HepG2 (cell line): ENCODE results near the gene SDR39U1. TPM values are rescaled to one million over a fixed set of nuclear protein-coding genes. Genes with fewer than 3 reads are reported as not detected.
A peak's percentile ranks its signal among the peaks of the same experiment; 100 is the strongest.

Experiments used
- ATAC-seq: fragments of 200-7000 bp; cut with Tn5 transposase; 3 replicates; pipeline ENCODE4 v1.9.1; 2020; ENCODE audit warnings: mild to moderate bottlenecking, moderate library complexity
- BruUV-seq: library from RNA; stranded (reverse); fragments of 400-500 nt; replicated peaks from 2 replicates; lab custom pipeline; 2021; lab: Mats Ljungman, UMichigan
- CTCF ChIA-PET: fragments of 300-600 bp; formaldehyde crosslinking; extraction: SDS; loops from one replicate; lab custom pipeline; 2021; ENCODE audit warnings: low total read pairs, inconsistent platforms, low intra/inter-chr PET ratio; lab: Yijun Ruan, JAX
- POLR2A ChIA-PET: fragments of 350-600 bp; sonication (Branson Sonifier 250); formaldehyde crosslinking; loops from one replicate; lab custom pipeline; 2020; ENCODE audit warnings: antibody characterized with exemption, inconsistent platforms; lab: Yijun Ruan, JAX
- DNase-seq: peaks from one replicate; pipeline ENCODE4 v3.0.0-alpha.2; 2015; ENCODE audit warnings: low spot score
- FAIRE-seq: peaks from 3 replicates; lab custom pipeline; 2011; peaks lifted over from hg19 to GRCh38; lab: Jason Lieb, UNC
- H2AFZ ChIP-seq: one replicate; pipeline ENCODE4 v1.6.1; 2011; ENCODE audit warnings: low read length, inconsistent platforms
- H3K27ac ChIP-seq: fragments of 300-600 bp; 3 replicates; pipeline ENCODE4 v1.8.0; 2011; ENCODE audit warnings: mixed run types, mild to moderate bottlenecking, mixed read lengths, low read length, inconsistent platforms; ENCODE audit not compliant: insufficient read depth; ENCODE audit errors: extremely low read length
- H3K27me3 ChIP-seq, 2 experiments: fragments of 200-600 bp in 1 of 2; 2 replicates in 1 of 2; 3 replicates in 1 of 2; pipeline versions ENCODE4 v1.6.0 to v1.8.0; 2011; ENCODE audit warnings: low read length in 2 of 2, mild to moderate bottlenecking in 2 of 2, moderate library complexity in 2 of 2, inconsistent platforms in 1 of 2; ENCODE audit not compliant: insufficient read depth in 2 of 2, control insufficient read depth in 1 of 2
- H3K36me3 ChIP-seq, 2 experiments: fragments of 200-600 bp in 1 of 2; replicated peaks in 1 of 2; 2 replicates in 1 of 2; 3 replicates in 1 of 2; pipeline versions ENCODE4 v1.5.1 to v1.8.0; 2011; ENCODE audit warnings: low read length in 2 of 2, inconsistent platforms in 1 of 2; ENCODE audit not compliant: insufficient read depth in 2 of 2, control insufficient read depth in 1 of 2
- H3K4me1 ChIP-seq: 2 replicates; pipeline ENCODE4 v1.5.1; 2012; ENCODE audit warnings: low read length, inconsistent platforms; ENCODE audit not compliant: insufficient read depth
- H3K4me2 ChIP-seq: 2 replicates; pipeline ENCODE4 v1.6.0; 2011; ENCODE audit warnings: low read depth, low read length, inconsistent platforms
- H3K4me3 ChIP-seq, 3 experiments: fragments of 200-600 bp in 1 of 3; sonication (generic), shearing (Covaris generic) in 1 of 3; replicated peaks in 1 of 3; 2 replicates each; pipeline ENCODE4 v1.5.1; 2011 to 2016; ENCODE audit warnings: low read length in 3 of 3, inconsistent platforms in 2 of 3, low read depth in 2 of 3, mild to moderate bottlenecking in 2 of 3, control low read depth in 1 of 3, mixed read lengths in 1 of 3; ENCODE audit not compliant: insufficient read depth in 1 of 3
- H3K79me2 ChIP-seq: one replicate; pipeline ENCODE4 v1.6.1; 2011; ENCODE audit warnings: low read length, inconsistent platforms; ENCODE audit not compliant: insufficient read depth
- H3K9ac ChIP-seq: 2 replicates; pipeline ENCODE4 v1.6.0; 2011; ENCODE audit warnings: mild to moderate bottlenecking, low read depth, low read length, inconsistent platforms; ENCODE audit not compliant: insufficient read depth
- H3K9me3 ChIP-seq: 2 replicates; pipeline ENCODE4 v1.5.1; 2012; ENCODE audit warnings: mild to moderate bottlenecking, low read length
- H4K20me1 ChIP-seq: 2 replicates; pipeline ENCODE4 v1.6.0; 2011; ENCODE audit warnings: inconsistent platforms, mild to moderate bottlenecking, low read length, moderate library complexity; ENCODE audit not compliant: insufficient read depth
- DMAP1 ChIP-seq: IDR thresholded peaks from 2 replicates; pipeline ENCODE4 v1.6.1; 2016
- FOXA1 ChIP-seq, 2 experiments: fragments of 450-650 bp in 1 of 2; sonication (generic) in 1 of 2; formaldehyde crosslinking in 1 of 2; IDR thresholded peaks; 2 replicates each; pipeline versions ENCODE4 v1.4.0 to v1.6.1; 2016 to 2020; ENCODE audit warnings: missing genetic modification reagents in 1 of 2
- IKZF1 ChIP-seq: fragments of 450-650 bp; IDR thresholded peaks from 2 replicates; pipeline ENCODE4 v1.7.1; 2016
- JUN ChIP-seq: sonication (generic); formaldehyde crosslinking; IDR thresholded peaks from 2 replicates; pipeline ENCODE4 v1.4.0; 2020; ENCODE audit warnings: mild to moderate bottlenecking, missing genetic modification reagents
- TRIM22 ChIP-seq: fragments of 450-650 bp; IDR thresholded peaks from 2 replicates; pipeline ENCODE4 v1.6.1; 2017
- ZNF547 ChIP-seq: sonication (generic); formaldehyde crosslinking; IDR thresholded peaks from 2 replicates; pipeline ENCODE4 v1.5.1; 2020; ENCODE audit warnings: mild to moderate bottlenecking, missing genetic modification reagents
- ZNF773 ChIP-seq: sonication (generic); formaldehyde crosslinking; IDR thresholded peaks from 2 replicates; pipeline ENCODE4 v1.4.0; 2020; ENCODE audit warnings: missing genetic modification reagents, borderline replicate concordance
- WGBS: methylation state at CpG from one replicate; pipeline ENCODE4 v1.1.6; 2017; ENCODE audit warnings: low lambda C conversion rate; 5-methylcytosine and 5-hydroxymethylcytosine counted together
- in situ Hi-C: cut with HindIII; loops from 2 replicates; pipeline ENCODE4 v1.10.0; 2017; ENCODE audit warnings: low pct_unique_long_range_greater_than_20kb; ENCODE audit not compliant: extremely low pct_ligation_motif_present
- intact Hi-C: fragments of 100-400 bp; cut with micrococcal nuclease; formaldehyde crosslinking; loops from one replicate; pipeline ENCODE4 v1.10.0; 2022; ENCODE audit not compliant: unreplicated experiment
- polyA plus RNA-seq, 8 experiments: library from polyadenylated mRNA; depleted of rRNA in 3 of 8; stranded (reverse) in 7 of 8; unstranded in 1 of 8; fragments of >200 nt; fragmentation: Illumina TruSeq in 4 of 8; extraction: Trizol in 4 of 8; gene quantifications; 2 replicates each; pipeline versions ENCODE4 v1.2.1 to v1.2.3, GENCODE V29; 2011 to 2016; ENCODE audit warnings: low read depth in 4 of 8, missing spikeins in 1 of 8, mixed read lengths in 1 of 8; ENCODE audit not compliant: insufficient read depth in 1 of 8
- total RNA-seq, 5 experiments: library from RNA; depleted of rRNA; stranded (reverse); fragments of >200 nt; fragmentation: Illumina TruSeq; extraction: Trizol; gene quantifications; 2 replicates each; pipeline ENCODE4 v1.2.3, GENCODE V29; 2016; ENCODE audit warnings: low read depth in 1 of 5
- TF ChIP-seq, protein P1 (sequence below): IDR thresholded peaks from 2 replicates; pipeline ENCODE4 v1.6.1; 2012; ENCODE audit warnings: low read length, improper control_type of control experiment

Gene SDR39U1
- total and polyA plus RNA-seq, 2 of the 13 experiments (the other 11 are each of a cell fraction or from before 2014, with no cell fraction given), result 34.4 to 129 TPM

- TF ChIP-seq, protein P1, sequence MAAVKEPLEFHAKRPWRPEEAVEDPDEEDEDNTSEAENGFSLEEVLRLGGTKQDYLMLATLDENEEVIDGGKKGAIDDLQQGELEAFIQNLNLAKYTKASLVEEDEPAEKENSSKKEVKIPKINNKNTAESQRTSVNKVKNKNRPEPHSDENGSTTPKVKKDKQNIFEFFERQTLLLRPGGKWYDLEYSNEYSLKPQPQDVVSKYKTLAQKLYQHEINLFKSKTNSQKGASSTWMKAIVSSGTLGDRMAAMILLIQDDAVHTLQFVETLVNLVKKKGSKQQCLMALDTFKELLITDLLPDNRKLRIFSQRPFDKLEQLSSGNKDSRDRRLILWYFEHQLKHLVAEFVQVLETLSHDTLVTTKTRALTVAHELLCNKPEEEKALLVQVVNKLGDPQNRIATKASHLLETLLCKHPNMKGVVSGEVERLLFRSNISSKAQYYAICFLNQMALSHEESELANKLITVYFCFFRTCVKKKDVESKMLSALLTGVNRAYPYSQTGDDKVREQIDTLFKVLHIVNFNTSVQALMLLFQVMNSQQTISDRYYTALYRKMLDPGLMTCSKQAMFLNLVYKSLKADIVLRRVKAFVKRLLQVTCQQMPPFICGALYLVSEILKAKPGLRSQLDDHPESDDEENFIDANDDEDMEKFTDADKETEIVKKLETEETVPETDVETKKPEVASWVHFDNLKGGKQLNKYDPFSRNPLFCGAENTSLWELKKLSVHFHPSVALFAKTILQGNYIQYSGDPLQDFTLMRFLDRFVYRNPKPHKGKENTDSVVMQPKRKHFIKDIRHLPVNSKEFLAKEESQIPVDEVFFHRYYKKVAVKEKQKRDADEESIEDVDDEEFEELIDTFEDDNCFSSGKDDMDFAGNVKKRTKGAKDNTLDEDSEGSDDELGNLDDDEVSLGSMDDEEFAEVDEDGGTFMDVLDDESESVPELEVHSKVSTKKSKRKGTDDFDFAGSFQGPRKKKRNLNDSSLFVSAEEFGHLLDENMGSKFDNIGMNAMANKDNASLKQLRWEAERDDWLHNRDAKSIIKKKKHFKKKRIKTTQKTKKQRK, result no peak
Observed at GRCh38 chr14:24406416-24406815, 36.2 kb downstream of the SDR39U1 start (continued).

- H3K9ac ChIP-seq, result no peak overlapping the region
- H3K79me2 ChIP-seq, result no peaks in the 10 kb centered on the region
- H3K4me2 ChIP-seq, result no peak overlapping the region
- CTCF ChIA-PET, result no interaction called here
- intact Hi-C loops, result no loop called here
- TF ChIP-seq ZNF773 (CRISPR knock-in tag) (0 out of 2 replicates have a peak, but pooled peaks have one; percentile 15), IKZF1 (peak; percentile 69; the same call in 1 of the 2 replicates), ZNF547 (no peak), JUN (CRISPR knock-in tag) (no peak), DMAP1 (CRISPR knock-in tag) (no peak), FOXA1 (IDR thresholded peaks at IDR 0.05) (0 out of 2 replicates have a peak, but pooled peaks have one; percentile 36), FOXA1 (CRISPR knock-in tag; IDR thresholded peaks at IDR 0.05) (no peak), TRIM22 (no peak)
- POLR2A ChIA-PET, result interaction anchor here (1.2 kb wide), 1 partner anchor 25 kb away, joined by 4 read pairs; the partner anchor contains the start of genes CBLN3 and KHNYN
- no peak for ATAC-seq
- in situ Hi-C loops, result no loop called here
- no peaks in the 10 kb centered on the region for H4K20me1 ChIP-seq
- no peak overlapping the region for H3K4me3 ChIP-seq
- WGBS, result 69% methylated on average over 4 of the region's 4 CpGs
- peak; percentile 49 for FAIRE-seq
- no TSS peak for BruUV-seq
- no peak overlapping the region for H2AFZ ChIP-seq
- H3K27me3 ChIP-seq, result peaks cover 5 to 14% of the 10 kb centered on the region in 2 experiments; a peak in 4 of 5 replicates
- DNase-seq, result no peak
- H3K9me3 ChIP-seq, result no peaks in the 10 kb centered on the region
- H3K27ac ChIP-seq, result no peak overlapping the region
- H3K4me1 ChIP-seq, result peaks cover 27% of the 10 kb centered on the region
- H3K36me3 ChIP-seq, result no peaks in the 10 kb centered on the region
Observed at GRCh38 chr14:24404814-24405213, 37.8 kb downstream of the SDR39U1 start.
